GM12873 (cell line): ENCODE results near the gene MRPS31.

Experiments
- CTCF ChIP-seq: IDR thresholded peaks from 2 replicates; pipeline ENCODE4 v1.5.1; 2012; ENCODE audit warnings: low read depth, mild to moderate bottlenecking, moderate library complexity, low read length, control low read depth; ENCODE audit not compliant: insufficient read depth; ENCODE audit errors: missing control alignments

MRPS31 gene

DNA sequence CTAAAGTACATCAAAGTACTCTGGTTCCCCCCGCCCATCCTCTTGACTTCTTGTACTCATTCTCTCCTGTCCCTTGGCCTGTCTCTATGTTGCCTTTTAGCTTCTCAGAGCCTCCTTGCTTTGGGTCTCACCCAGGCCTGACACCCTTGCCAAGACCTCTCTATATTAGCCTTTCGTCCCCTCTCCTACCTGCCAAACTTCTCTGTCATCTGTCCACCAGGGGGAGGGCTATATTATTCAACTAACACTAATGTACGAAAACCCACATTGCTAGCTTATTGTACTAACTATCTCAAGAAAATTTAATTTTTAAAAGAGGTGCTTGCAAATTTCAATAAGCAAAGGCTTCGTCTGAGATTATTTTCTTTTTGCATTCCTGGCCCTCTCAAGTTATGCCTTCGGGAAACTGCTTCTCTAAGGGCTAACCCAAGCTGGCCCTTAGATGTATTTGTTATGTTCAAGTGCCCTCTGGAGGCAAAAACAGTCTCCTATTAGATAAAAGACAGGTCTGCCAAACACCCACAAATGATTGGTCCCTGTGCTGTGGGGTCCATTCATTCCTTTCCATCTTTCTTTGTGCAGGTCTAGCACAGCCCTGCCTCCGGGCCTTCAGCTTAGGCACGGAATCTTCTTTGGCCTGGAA lies 6.3 kb upstream of the MRPS31 start:
- TF ChIP-seq CTCF = peak; percentile 48

DNA sequence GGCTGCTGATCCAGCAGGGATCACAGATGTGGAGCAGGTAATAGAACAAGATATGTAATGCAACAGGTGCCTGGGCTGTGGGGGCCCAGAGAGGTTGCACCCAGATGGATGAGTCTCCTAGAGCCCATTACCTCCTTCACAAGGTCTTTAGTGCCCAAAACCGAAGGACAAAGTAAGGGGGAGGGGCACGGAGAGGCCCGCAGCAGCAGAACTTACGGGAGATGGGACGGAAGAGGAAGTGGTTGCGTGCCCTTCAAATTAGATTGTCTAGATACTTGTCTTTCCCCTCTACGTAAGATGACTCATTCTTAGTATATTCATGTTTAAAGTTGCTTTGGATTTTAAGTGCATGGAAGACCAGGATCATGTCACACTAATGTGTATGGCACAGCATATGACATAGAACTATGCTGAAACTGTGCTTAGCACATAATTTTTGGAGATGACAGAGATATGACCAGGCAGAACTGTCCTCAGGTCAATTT lies 5.7 kb upstream of the MRPS31 start:
- TF ChIP-seq CTCF = no peak

DNA sequence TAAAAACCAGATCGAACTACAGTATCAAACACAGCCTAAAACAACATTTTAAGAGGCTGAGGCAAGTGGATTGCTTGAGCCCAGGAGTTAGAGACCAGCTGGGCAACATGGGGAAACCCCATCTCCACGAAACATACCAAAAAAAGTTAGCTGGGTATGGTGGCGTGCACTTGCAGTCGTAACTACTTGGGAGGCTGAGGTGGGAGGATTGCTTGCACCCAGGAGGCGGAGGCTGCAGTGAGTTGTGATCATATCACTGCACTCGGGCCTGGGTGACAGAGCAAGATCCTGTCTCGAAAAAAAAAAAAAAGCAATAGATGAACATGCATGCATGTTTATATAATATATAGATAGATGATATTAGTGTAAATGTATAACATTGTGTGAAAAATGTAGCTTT lies 5.2 kb upstream of the MRPS31 start:
- TF ChIP-seq CTCF = no peak

GRCh38 chr13:40774672-40775071 lies 3.7 kb upstream of the MRPS31 start:
- no peak for TF ChIP-seq CTCF

GRCh38 chr13:40772765-40773473 lies 1.9 kb upstream of the MRPS31 start:
- TF ChIP-seq CTCF = no peak

DNA sequence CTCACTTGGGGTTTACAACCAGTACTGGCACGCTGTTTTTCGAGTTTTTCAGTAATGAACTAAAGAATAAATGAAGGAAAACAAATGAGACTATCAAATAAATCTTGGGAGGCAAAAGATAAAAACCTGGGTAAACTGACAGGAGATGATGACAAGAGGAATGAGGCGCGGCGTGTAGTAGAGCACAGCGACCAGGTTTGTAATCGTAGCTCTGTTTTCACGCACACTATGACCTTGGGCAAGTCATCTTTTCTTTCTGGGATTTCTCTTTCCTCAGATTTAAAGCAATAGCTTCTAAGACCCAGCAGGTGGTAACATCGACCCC lies 419 bp downstream of the MRPS31 start:
- no peak for TF ChIP-seq CTCF

GRCh38 chr13:40769970-40770369 lies 1.0 kb downstream of the MRPS31 start:
- TF ChIP-seq CTCF = no peak
